SK-N-MC (cell line): ENCODE data around the gene ALG14.

Source experiments
- DNase-seq: peaks from one replicate; pipeline ENCODE4 v3.0.0-alpha.2; 2011; ENCODE audit warnings: low read depth, low spot score
- H3K27ac ChIP-seq: fragments of 200-600 bp; sonication (generic); 2 replicates; pipeline ENCODE4 v1.5.1; 2016; ENCODE audit warnings: mixed run types
- H3K36me3 ChIP-seq: fragments of 200-600 bp; sonication (generic); 2 replicates; pipeline ENCODE4 v1.6.1; 2017; ENCODE audit warnings: antibody characterized with exemption, low read length, mixed read lengths; ENCODE audit not compliant: insufficient read depth
- H3K4me3 ChIP-seq: fragments of 200-600 bp; sonication (generic); 2 replicates; pipeline ENCODE4 v1.5.1; 2016
- H3K9ac ChIP-seq: fragments of 200-600 bp; sonication (generic); 2 replicates; pipeline ENCODE4 v1.8.0; 2017; ENCODE audit warnings: mixed run types, mixed read lengths; ENCODE audit not compliant: insufficient read length
- H3K9me3 ChIP-seq: fragments of 200-600 bp; sonication (generic); 2 replicates; pipeline ENCODE4 v1.6.1; 2017; ENCODE audit warnings: low read depth, mild to moderate bottlenecking, antibody characterized with exemption, low read length, moderate library complexity, mixed read lengths
- EZH2 ChIP-seq: fragments of 200-600 bp; sonication (generic); IDR thresholded peaks from one replicate; pipeline ENCODE4 v1.6.1; 2017; ENCODE audit warnings: antibody characterized with exemption
- FOXP2 ChIP-seq: optimal IDR thresholded peaks from 2 replicates; pipeline ENCODE3; 2011; ENCODE audit warnings: mild to moderate bottlenecking, moderate library complexity; ENCODE audit not compliant: insufficient read depth; ENCODE audit errors: extremely low read length, control extremely low read depth
- POLR2AphosphoS5 ChIP-seq: IDR thresholded peaks from 2 replicates; pipeline ENCODE4 v1.6.1; 2012; ENCODE audit warnings: mild to moderate bottlenecking, low read depth, low read length, borderline replicate concordance

ALG14 gene

GRCh38 chr1:95080446-95080845 is 7.7 kb upstream of the ALG14 start:
- Histone ChIP-seq H3K36me3 (no peaks in the 10 kb centered on the region), H3K9ac (no peak overlapping the region), H3K27ac (no peak overlapping the region), H3K4me3 (no peak overlapping the region), H3K9me3 (no peaks in the 10 kb centered on the region)
- no peak for DNase-seq
- TF ChIP-seq POLR2AphosphoS5 (no peak), EZH2 (no peak), FOXP2 (no peak)

- H3K27ac ChIP-seq = no peak overlapping the region
- DNase-seq = no peak
- no peaks in the 10 kb centered on the region for H3K9me3 ChIP-seq
- no peak overlapping the region for H3K9ac ChIP-seq
- H3K4me3 ChIP-seq = no peak overlapping the region
- no peaks in the 10 kb centered on the region for H3K36me3 ChIP-seq
- no peak for TF ChIP-seq FOXP2
- TF ChIP-seq EZH2 = no peak
- TF ChIP-seq POLR2AphosphoS5 = no peak
These were observed 3.3 kb upstream of the ALG14 start for GRCh38 chr1:95076034-95076433.

GRCh38 chr1:95073446-95073845 is 695 bp upstream of the ALG14 start:
- no peaks in the 10 kb centered on the region for H3K9me3 ChIP-seq
- peak overlapping the region; percentile 89 for H3K9ac ChIP-seq
- peak overlapping the region; percentile 77; the same call in 1 of the 2 replicates for H3K27ac ChIP-seq
- no peak for DNase-seq
- H3K4me3 ChIP-seq = peak overlapping the region; percentile 90
- H3K36me3 ChIP-seq = no peaks in the 10 kb centered on the region
- TF ChIP-seq FOXP2 = no peak

- no peak for TF ChIP-seq FOXP2
- Histone ChIP-seq H3K9me3 (no peaks in the 10 kb centered on the region), H3K4me3 (peak overlapping the region; percentile 90), H3K27ac (0 out of 2 replicates have a peak overlapping the region, but pooled peaks have one; percentile 43), H3K9ac (peak overlapping the region; percentile 89), H3K36me3 (no peaks in the 10 kb centered on the region)
- DNase-seq = no peak
These were observed 634 bp downstream of the ALG14 start for GRCh38 chr1:95072117-95072516.

- H3K9ac ChIP-seq = peak overlapping the region; percentile 89
- peak overlapping the region; percentile 90 for H3K4me3 ChIP-seq
These were observed 1.2 kb downstream of the ALG14 start for GRCh38 chr1:95071539-95071938.

GRCh38 chr1:95069710-95070093 is 3.0 kb downstream of the ALG14 start:
- H3K27ac ChIP-seq = no peak overlapping the region
- no peak overlapping the region for H3K4me3 ChIP-seq
- TF ChIP-seq EZH2 (no peak), POLR2AphosphoS5 (no peak), FOXP2 (no peak)
- DNase-seq = no peak
- no peak overlapping the region for H3K9ac ChIP-seq
- no peaks in the 10 kb centered on the region for H3K9me3 ChIP-seq
- H3K36me3 ChIP-seq = peaks cover 6% of the 10 kb centered on the region

More at GRCh38 chr1:95071539-95071938, 1.2 kb downstream of the ALG14 start:
- no peaks in the 10 kb centered on the region for H3K36me3 ChIP-seq
- no peak overlapping the region for H3K27ac ChIP-seq
- H3K9me3 ChIP-seq = no peaks in the 10 kb centered on the region
- TF ChIP-seq POLR2AphosphoS5 = no peak
- no peak for TF ChIP-seq EZH2
- no peak for TF ChIP-seq FOXP2
- no peak for DNase-seq

GRCh38 chr1:95068956-95069709 is 3.6 kb downstream of the ALG14 start:
- TF ChIP-seq POLR2AphosphoS5 = no peak
- no peak for TF ChIP-seq EZH2
- no peak for TF ChIP-seq FOXP2
- H3K27ac ChIP-seq = no peak overlapping the region

GRCh38 chr1:95067568-95067967 is 5.2 kb downstream of the ALG14 start:
- TF ChIP-seq POLR2AphosphoS5 = no peak
- no peak for TF ChIP-seq EZH2
- no peak for TF ChIP-seq FOXP2
- no peaks in the 10 kb centered on the region for H3K9me3 ChIP-seq
- no peak overlapping the region for H3K9ac ChIP-seq
- H3K27ac ChIP-seq = no peak overlapping the region
- no peak for DNase-seq
- H3K4me3 ChIP-seq = no peak overlapping the region
- peaks cover 25% of the 10 kb centered on the region for H3K36me3 ChIP-seq

More at GRCh38 chr1:95068956-95069709, 3.6 kb downstream of the ALG14 start:
- DNase-seq = no peak
- Histone ChIP-seq H3K9ac (no peak overlapping the region), H3K4me3 (no peak overlapping the region), H3K9me3 (no peaks in the 10 kb centered on the region), H3K36me3 (peaks cover 11% of the 10 kb centered on the region)

GRCh38 chr1:95067062-95067461 is 5.7 kb downstream of the ALG14 start:
- no peak overlapping the region for H3K27ac ChIP-seq
- H3K9me3 ChIP-seq = no peaks in the 10 kb centered on the region
- peaks cover 30% of the 10 kb centered on the region for H3K36me3 ChIP-seq
- no peak overlapping the region for H3K4me3 ChIP-seq
- no peak overlapping the region for H3K9ac ChIP-seq
- TF ChIP-seq FOXP2 = no peak
- no peak for TF ChIP-seq POLR2AphosphoS5
- TF ChIP-seq EZH2 = no peak
- no peak for DNase-seq
